Fibroblast of mammary gland (primary cell): ENCODE data around the gene MAPKAPK5.

ENCODE experiments used
- DNase-seq: peaks from one replicate; pipeline ENCODE4 v3.0.0-alpha.2; 2010; ENCODE audit warnings: low read depth
- H3K4me3 ChIP-seq: 2 replicates; pipeline ENCODE4 v1.5.1; 2011; ENCODE audit warnings: low read depth, mild to moderate bottlenecking, low read length, moderate library complexity; ENCODE audit not compliant: control insufficient read depth
- CTCF ChIP-seq: conservative IDR thresholded peaks from 2 replicates; pipeline ENCODE4 v1.5.1; 2011; ENCODE audit warnings: low read depth, low read length, inconsistent platforms; ENCODE audit not compliant: control insufficient read depth, insufficient read depth

Gene MAPKAPK5

GRCh38 chr12:111887926-111888745, 46.1 kb downstream of the MAPKAPK5 start:
- no peak for DNase-seq
- no peak overlapping the region for H3K4me3 ChIP-seq
- no peak for TF ChIP-seq CTCF

GRCh38 chr12:111893287-111893686, 51.3 kb downstream of the MAPKAPK5 start:
- H3K4me3 ChIP-seq, result no peak overlapping the region
- no peak for TF ChIP-seq CTCF
- DNase-seq, result no peak

GRCh38 chr12:111894556-111894955, 52.5 kb downstream of the MAPKAPK5 start:
- no peak overlapping the region for H3K4me3 ChIP-seq
- TF ChIP-seq CTCF, result no peak
- DNase-seq, result no peak

- H3K4me3 ChIP-seq, result no peak overlapping the region
- TF ChIP-seq CTCF, result no peak
- DNase-seq, result no peak
Observed at GRCh38 chr12:111901182-111901581, 59.2 kb downstream of the MAPKAPK5 start.

- no peak for DNase-seq
- H3K4me3 ChIP-seq, result no peak overlapping the region
- no peak for TF ChIP-seq CTCF
Observed at GRCh38 chr12:111904446-111904975, 62.5 kb downstream of the MAPKAPK5 start.

GRCh38 chr12:111905502-111905901, 63.5 kb downstream of the MAPKAPK5 start:
- DNase-seq, result no peak
- no peak overlapping the region for H3K4me3 ChIP-seq
- no peak for TF ChIP-seq CTCF
